ENCODE results near the gene PSMB11. TPM values are rescaled to one million over a fixed set of nuclear protein-coding genes. Genes with fewer than 3 reads are reported as not detected.

Gene PSMB11
- total RNA-seq, 2 donors from 2014 or later = not detected

DNA sequence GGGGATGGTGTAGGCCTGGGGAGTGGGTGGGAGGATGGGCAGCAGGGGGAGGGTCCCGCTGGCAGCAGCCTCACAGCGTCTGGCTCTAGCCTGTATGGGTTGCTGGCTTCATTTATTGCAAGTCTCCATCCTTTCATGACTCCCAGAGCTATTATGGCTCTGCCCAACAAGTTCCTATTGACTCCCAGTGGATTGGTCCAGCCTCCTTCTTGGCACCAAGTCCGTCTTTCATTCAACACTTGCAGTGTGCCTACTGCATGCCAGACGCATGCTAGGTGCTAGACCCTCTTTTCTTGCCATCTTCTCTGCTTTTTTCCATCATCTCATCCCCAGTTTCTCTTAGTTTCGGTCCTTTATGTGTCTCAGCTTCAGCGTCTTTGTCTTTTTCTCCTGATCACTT lies 1.1 kb downstream of the PSMB11 start:
- H3K9ac ChIP-seq (ENCODE audit: low read depth in 2 of 2, low read length in 2 of 2) = no peak overlapping the region
- no peak for DNase-seq
- H3K4me3 ChIP-seq = no peak overlapping the region
- no peaks in the 10 kb centered on the region for H3K4me1 ChIP-seq
- TF ChIP-seq, protein P1, sequence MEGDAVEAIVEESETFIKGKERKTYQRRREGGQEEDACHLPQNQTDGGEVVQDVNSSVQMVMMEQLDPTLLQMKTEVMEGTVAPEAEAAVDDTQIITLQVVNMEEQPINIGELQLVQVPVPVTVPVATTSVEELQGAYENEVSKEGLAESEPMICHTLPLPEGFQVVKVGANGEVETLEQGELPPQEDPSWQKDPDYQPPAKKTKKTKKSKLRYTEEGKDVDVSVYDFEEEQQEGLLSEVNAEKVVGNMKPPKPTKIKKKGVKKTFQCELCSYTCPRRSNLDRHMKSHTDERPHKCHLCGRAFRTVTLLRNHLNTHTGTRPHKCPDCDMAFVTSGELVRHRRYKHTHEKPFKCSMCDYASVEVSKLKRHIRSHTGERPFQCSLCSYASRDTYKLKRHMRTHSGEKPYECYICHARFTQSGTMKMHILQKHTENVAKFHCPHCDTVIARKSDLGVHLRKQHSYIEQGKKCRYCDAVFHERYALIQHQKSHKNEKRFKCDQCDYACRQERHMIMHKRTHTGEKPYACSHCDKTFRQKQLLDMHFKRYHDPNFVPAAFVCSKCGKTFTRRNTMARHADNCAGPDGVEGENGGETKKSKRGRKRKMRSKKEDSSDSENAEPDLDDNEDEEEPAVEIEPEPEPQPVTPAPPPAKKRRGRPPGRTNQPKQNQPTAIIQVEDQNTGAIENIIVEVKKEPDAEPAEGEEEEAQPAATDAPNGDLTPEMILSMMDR (IDR thresholded peaks at IDR 0.05) = no peak
- H3K27me3 ChIP-seq = no peaks in the 10 kb centered on the region
- H3K36me3 ChIP-seq = no peaks in the 10 kb centered on the region
- intact Hi-C loops (cut with DNase I) = no loop called here
- H3K9me3 ChIP-seq = no peaks in the 10 kb centered on the region
- H3K27ac ChIP-seq = no peak overlapping the region

DNA sequence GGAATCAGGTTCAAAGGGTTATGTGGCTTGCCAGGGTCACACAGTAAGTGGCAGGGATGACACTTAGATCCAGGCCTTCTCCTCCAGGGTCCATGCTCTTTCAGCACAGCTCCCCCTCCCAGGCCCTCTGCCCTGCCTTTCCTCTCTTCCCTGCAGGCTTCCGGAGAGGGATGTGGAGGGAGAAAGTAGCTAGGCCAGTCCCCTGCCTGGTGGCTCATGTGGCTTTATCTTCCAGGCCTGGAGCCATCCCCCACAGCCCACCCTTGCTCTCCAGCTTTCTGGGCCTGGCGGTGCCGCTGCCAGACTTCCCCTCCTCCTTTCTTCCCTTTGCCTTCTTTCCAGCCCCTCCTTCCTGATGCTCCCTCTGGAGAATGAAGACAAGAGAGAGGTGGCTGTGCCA lies 1.7 kb downstream of the PSMB11 start:
- intact Hi-C loops (cut with DNase I) = no loop called here
- TF ChIP-seq, protein P1 (IDR thresholded peaks at IDR 0.05) = no peak
- H3K9ac ChIP-seq (ENCODE audit: low read depth in 2 of 2, low read length in 2 of 2) = no peak overlapping the region
- DNase-seq = no peak
- H3K4me3 ChIP-seq = no peak overlapping the region
- H3K27me3 ChIP-seq = no peaks in the 10 kb centered on the region
- H3K9me3 ChIP-seq = no peaks in the 10 kb centered on the region
- H3K36me3 ChIP-seq = no peaks in the 10 kb centered on the region
- H3K4me1 ChIP-seq = no peaks in the 10 kb centered on the region
- H3K27ac ChIP-seq = no peak overlapping the region

DNA sequence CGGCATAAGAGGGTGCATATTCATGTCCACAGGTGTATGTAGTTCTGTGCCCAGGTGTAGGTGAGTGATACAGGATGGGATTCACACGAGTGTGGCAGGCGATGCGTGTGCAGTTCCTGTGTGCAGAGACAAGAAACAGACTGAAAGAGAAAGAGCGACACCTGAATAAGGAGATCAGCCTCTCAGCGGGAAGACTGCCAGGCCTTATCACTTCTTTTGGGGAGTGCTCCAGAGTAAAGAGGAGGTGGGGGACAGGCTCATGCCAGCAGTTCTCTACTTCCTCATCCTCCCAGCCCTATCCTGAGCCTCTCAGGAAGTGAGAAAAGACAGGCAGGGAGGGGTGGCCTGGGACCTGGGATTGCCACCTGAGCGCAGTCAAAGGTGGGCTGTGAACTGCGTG lies 2.8 kb downstream of the PSMB11 start:
- TF ChIP-seq, protein P1 (IDR thresholded peaks at IDR 0.05) = no peak
- Histone ChIP-seq H3K9ac (ENCODE audit: low read depth in 2 of 2, low read length in 2 of 2) (no peak overlapping the region), H3K4me3 (no peak overlapping the region), H3K27ac (no peak overlapping the region), H3K36me3 (no peaks in the 10 kb centered on the region), H3K9me3 (no peaks in the 10 kb centered on the region), H3K4me1 (no peaks in the 10 kb centered on the region), H3K27me3 (no peaks in the 10 kb centered on the region)
- no peak for DNase-seq
- intact Hi-C loops (cut with DNase I) = no loop called here

DNA sequence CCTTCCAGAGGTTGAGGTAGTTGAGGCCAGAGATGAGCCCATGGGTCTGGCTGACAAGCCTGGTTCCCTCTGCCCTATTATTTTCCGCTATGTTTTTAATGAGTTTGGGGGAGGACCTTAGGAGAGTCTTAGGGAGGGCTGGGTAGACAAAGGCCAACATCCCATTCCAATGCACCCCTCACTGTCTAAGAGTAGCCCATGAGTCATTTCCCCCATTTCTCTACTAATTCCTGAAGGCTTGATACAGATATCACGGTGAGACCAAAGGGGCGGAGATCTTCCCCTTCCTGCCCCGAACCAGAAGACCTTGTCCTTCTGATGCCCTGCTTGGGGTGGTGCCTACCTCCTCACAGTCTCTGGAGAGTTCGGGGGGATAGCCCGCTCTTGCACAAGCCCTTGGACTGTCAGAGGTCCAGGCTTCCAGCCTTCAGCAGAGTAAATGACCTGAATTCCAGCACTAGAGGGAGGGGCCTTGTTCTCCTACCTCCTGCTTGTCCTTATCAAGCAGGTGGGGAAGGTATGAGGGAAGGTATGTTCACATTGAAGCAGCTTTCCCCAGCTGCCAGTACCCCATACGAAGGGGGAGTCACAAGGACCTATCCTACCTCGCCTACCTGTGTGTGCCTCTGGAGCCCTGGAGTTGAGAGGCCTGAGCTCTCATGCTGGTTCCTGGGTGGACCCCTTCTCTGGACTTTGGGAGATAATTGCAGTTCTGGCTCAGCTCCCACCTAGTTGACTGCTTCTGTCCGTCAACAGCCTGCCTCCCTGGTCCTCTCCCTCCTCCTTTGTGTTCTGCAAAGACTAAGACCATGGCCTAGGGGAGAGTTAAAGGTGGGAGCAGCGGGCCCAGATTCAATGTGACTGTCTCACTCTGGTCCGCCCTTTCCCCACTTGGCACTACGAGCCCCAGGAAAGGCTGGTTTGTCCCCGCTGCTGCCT lies 3.7 kb downstream of the PSMB11 start:
- Histone ChIP-seq H3K4me3 (no peak overlapping the region), H3K9me3 (no peaks in the 10 kb centered on the region), H3K4me1 (no peaks in the 10 kb centered on the region), H3K27ac (no peak overlapping the region), H3K27me3 (no peaks in the 10 kb centered on the region), H3K36me3 (no peaks in the 10 kb centered on the region), H3K9ac (ENCODE audit: low read depth in 2 of 2, low read length in 2 of 2) (no peak overlapping the region)
- intact Hi-C loops (cut with DNase I) = no loop called here
- TF ChIP-seq, protein P1 (IDR thresholded peaks at IDR 0.05) = no peak
- DNase-seq = no peak

DNA sequence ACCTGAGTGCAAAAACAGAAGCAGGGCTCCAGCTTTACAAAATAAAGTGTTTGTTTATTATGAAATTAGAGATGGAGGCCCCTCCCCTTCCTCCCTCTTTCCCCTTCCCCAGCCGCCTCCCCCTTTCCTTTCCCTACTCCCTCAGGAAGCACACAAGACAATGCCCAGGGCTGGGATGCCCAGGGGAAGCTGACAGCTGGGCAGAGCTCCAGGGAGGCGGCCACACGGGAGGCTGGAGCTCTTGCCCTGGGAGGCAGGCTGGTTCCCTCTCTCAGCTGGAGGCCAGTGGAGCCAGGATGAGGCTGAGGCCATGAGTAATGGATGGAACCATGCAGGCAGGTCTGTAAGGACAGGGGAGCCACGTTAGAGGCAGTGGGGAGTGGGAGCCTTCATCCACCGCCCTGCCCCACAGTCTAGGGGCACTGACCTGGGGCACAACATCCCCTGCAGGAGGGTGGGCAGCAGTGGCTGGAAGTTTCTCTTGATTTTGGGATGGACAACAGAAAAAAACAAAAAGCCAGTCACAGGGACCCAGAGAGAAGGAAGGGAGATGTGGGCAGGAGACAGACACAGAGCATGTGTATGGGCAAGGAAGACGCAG lies 5.1 kb downstream of the PSMB11 start:
- Histone ChIP-seq H3K4me1 (no peaks in the 10 kb centered on the region), H3K4me3 (no peak overlapping the region), H3K27ac (no peak overlapping the region), H3K9ac (ENCODE audit: low read depth in 2 of 2, low read length in 2 of 2) (no peak overlapping the region), H3K27me3 (no peaks in the 10 kb centered on the region), H3K9me3 (no peaks in the 10 kb centered on the region), H3K36me3 (no peaks in the 10 kb centered on the region)
- intact Hi-C loops (cut with DNase I) = no loop called here
- TF ChIP-seq, protein P1 (IDR thresholded peaks at IDR 0.05) = no peak
- no peak for DNase-seq
